Stimulated activated memory B cell treated with anti-CD40 and anti-IgM and Interleukin-4, amounts not matched to agents 10 μg/mL and 1 μg/mL and 100 μg/mL, for 72 hours (primary cell): ENCODE results near the gene NEURL1.

Source experiments
- ATAC-seq: fragments of 150-1000 bp; cut with Tn5 transposase; 2 replicates; pipeline ENCODE4 v1.10.0; 2021
- H3K27ac Mint-ChIP-seq: one replicate; pipeline ENCODE4 v1.8.0; 2022; ENCODE audit warnings: mild to moderate bottlenecking, mixed read lengths
- H3K27me3 Mint-ChIP-seq: one replicate; pipeline ENCODE4 v1.8.0; 2022; ENCODE audit warnings: mixed read lengths
- H3K36me3 Mint-ChIP-seq: one replicate; pipeline ENCODE4 v1.8.0; 2022; ENCODE audit warnings: mixed read lengths
- H3K4me1 Mint-ChIP-seq: one replicate; pipeline ENCODE4 v1.8.0; 2022; ENCODE audit warnings: mixed read lengths
- H3K4me3 Mint-ChIP-seq: one replicate; pipeline ENCODE4 v1.8.0; 2022; ENCODE audit warnings: mild to moderate bottlenecking, moderate library complexity, mixed read lengths
- H3K9me3 Mint-ChIP-seq: one replicate; pipeline ENCODE4 v1.8.0; 2022; ENCODE audit warnings: mixed read lengths

The NEURL1 gene

GRCh38 chr10:103539751-103540150 is 46.2 kb downstream of the NEURL1 start:
- Mint-ChIP-seq H3K27ac (no peak overlapping the region), H3K36me3 (no peaks in the 10 kb centered on the region)
- no peak for ATAC-seq

GRCh38 chr10:103540722-103541121 is 47.2 kb downstream of the NEURL1 start:
- H3K9me3 Mint-ChIP-seq: no peaks in the 10 kb centered on the region
- H3K27ac Mint-ChIP-seq: no peak overlapping the region
- no peak for ATAC-seq
- H3K27me3 Mint-ChIP-seq: peaks cover 53% of the 10 kb centered on the region
- peaks cover 14% of the 10 kb centered on the region for H3K4me1 Mint-ChIP-seq
- H3K36me3 Mint-ChIP-seq: no peaks in the 10 kb centered on the region
- no peak overlapping the region for H3K4me3 Mint-ChIP-seq

More at GRCh38 chr10:103539751-103540150, 46.2 kb downstream of the NEURL1 start:
- Mint-ChIP-seq H3K27me3 (peaks cover 58% of the 10 kb centered on the region), H3K9me3 (no peaks in the 10 kb centered on the region), H3K4me1 (peaks cover 14% of the 10 kb centered on the region), H3K4me3 (no peak overlapping the region)

GRCh38 chr10:103541616-103542015 is 48.1 kb downstream of the NEURL1 start:
- ATAC-seq: no peak
- Mint-ChIP-seq H3K27me3 (peaks cover 45% of the 10 kb centered on the region), H3K4me1 (peaks cover 14% of the 10 kb centered on the region), H3K27ac (no peak overlapping the region), H3K36me3 (no peaks in the 10 kb centered on the region), H3K4me3 (no peak overlapping the region), H3K9me3 (no peaks in the 10 kb centered on the region)

- no peak for ATAC-seq
Measured at GRCh38 chr10:103542764-103543616, 49.5 kb downstream of the NEURL1 start.

GRCh38 chr10:103543617-103544525 is 50.4 kb downstream of the NEURL1 start:
- Mint-ChIP-seq H3K9me3 (no peaks in the 10 kb centered on the region), H3K36me3 (no peaks in the 10 kb centered on the region), H3K27me3 (peaks cover 26% of the 10 kb centered on the region), H3K4me3 (no peak overlapping the region), H3K4me1 (peaks cover 29% of the 10 kb centered on the region), H3K27ac (no peak overlapping the region)
- no peak for ATAC-seq

More at GRCh38 chr10:103542764-103543616, 49.5 kb downstream of the NEURL1 start:
- H3K36me3 Mint-ChIP-seq: no peaks in the 10 kb centered on the region
- H3K9me3 Mint-ChIP-seq: no peaks in the 10 kb centered on the region
- peak overlapping the region; percentile 62 for H3K4me3 Mint-ChIP-seq
- peaks cover 31% of the 10 kb centered on the region for H3K27me3 Mint-ChIP-seq
- peaks cover 25% of the 10 kb centered on the region for H3K4me1 Mint-ChIP-seq
- H3K27ac Mint-ChIP-seq: no peak overlapping the region

- Mint-ChIP-seq H3K36me3 (no peaks in the 10 kb centered on the region), H3K27me3 (peaks cover 17% of the 10 kb centered on the region), H3K4me1 (peaks cover 29% of the 10 kb centered on the region), H3K4me3 (no peak overlapping the region), H3K9me3 (no peaks in the 10 kb centered on the region), H3K27ac (no peak overlapping the region)
- no peak for ATAC-seq
Measured at GRCh38 chr10:103544657-103545310, 51.3 kb downstream of the NEURL1 start.

GRCh38 chr10:103545366-103545765 is 51.9 kb downstream of the NEURL1 start:
- peaks cover 29% of the 10 kb centered on the region for H3K4me1 Mint-ChIP-seq
- no peaks in the 10 kb centered on the region for H3K9me3 Mint-ChIP-seq
- no peak for ATAC-seq
- H3K27ac Mint-ChIP-seq: no peak overlapping the region
- H3K4me3 Mint-ChIP-seq: no peak overlapping the region
- H3K36me3 Mint-ChIP-seq: no peaks in the 10 kb centered on the region
- H3K27me3 Mint-ChIP-seq: peaks cover 11% of the 10 kb centered on the region

GRCh38 chr10:103545771-103546281 is 52.3 kb downstream of the NEURL1 start:
- no peaks in the 10 kb centered on the region for H3K9me3 Mint-ChIP-seq
- H3K36me3 Mint-ChIP-seq: no peaks in the 10 kb centered on the region
- H3K4me3 Mint-ChIP-seq: no peak overlapping the region
- H3K27me3 Mint-ChIP-seq: peaks cover 7% of the 10 kb centered on the region
- ATAC-seq: no peak
- H3K27ac Mint-ChIP-seq: no peak overlapping the region
- peaks cover 29% of the 10 kb centered on the region for H3K4me1 Mint-ChIP-seq

- Mint-ChIP-seq H3K9me3 (no peaks in the 10 kb centered on the region), H3K4me3 (no peak overlapping the region), H3K4me1 (peaks cover 29% of the 10 kb centered on the region), H3K27ac (no peak overlapping the region), H3K27me3 (peaks cover 1% of the 10 kb centered on the region), H3K36me3 (no peaks in the 10 kb centered on the region)
- no peak for ATAC-seq
Measured at GRCh38 chr10:103546401-103546800, 52.9 kb downstream of the NEURL1 start.

GRCh38 chr10:103547391-103547946 is 54.0 kb downstream of the NEURL1 start:
- H3K27ac Mint-ChIP-seq: no peak overlapping the region

GRCh38 chr10:103548006-103548405 is 54.5 kb downstream of the NEURL1 start:
- Mint-ChIP-seq H3K27me3 (peaks cover 10% of the 10 kb centered on the region), H3K27ac (no peak overlapping the region), H3K9me3 (no peaks in the 10 kb centered on the region), H3K36me3 (no peaks in the 10 kb centered on the region), H3K4me3 (no peak overlapping the region), H3K4me1 (peaks cover 23% of the 10 kb centered on the region)
- ATAC-seq: no peak

More at GRCh38 chr10:103547391-103547946, 54.0 kb downstream of the NEURL1 start:
- peaks cover 5% of the 10 kb centered on the region for H3K27me3 Mint-ChIP-seq
- H3K4me3 Mint-ChIP-seq: no peak overlapping the region
- peaks cover 28% of the 10 kb centered on the region for H3K4me1 Mint-ChIP-seq
- H3K36me3 Mint-ChIP-seq: no peaks in the 10 kb centered on the region
- no peak for ATAC-seq
- H3K9me3 Mint-ChIP-seq: no peaks in the 10 kb centered on the region

- Mint-ChIP-seq H3K9me3 (no peaks in the 10 kb centered on the region), H3K27ac (no peak overlapping the region), H3K4me1 (peaks cover 15% of the 10 kb centered on the region), H3K36me3 (no peaks in the 10 kb centered on the region), H3K27me3 (peaks cover 14% of the 10 kb centered on the region), H3K4me3 (no peak overlapping the region)
- ATAC-seq: no peak
Measured at GRCh38 chr10:103548581-103549348, 55.3 kb downstream of the NEURL1 start.

GRCh38 chr10:103549349-103549685 is 55.8 kb downstream of the NEURL1 start:
- H3K4me1 Mint-ChIP-seq: peaks cover 14% of the 10 kb centered on the region
- no peak overlapping the region for H3K27ac Mint-ChIP-seq
- no peak overlapping the region for H3K4me3 Mint-ChIP-seq
- H3K27me3 Mint-ChIP-seq: peaks cover 19% of the 10 kb centered on the region
- no peaks in the 10 kb centered on the region for H3K9me3 Mint-ChIP-seq
- H3K36me3 Mint-ChIP-seq: no peaks in the 10 kb centered on the region
- no peak for ATAC-seq

- H3K4me3 Mint-ChIP-seq: no peak overlapping the region
Measured at GRCh38 chr10:103550229-103550628, 56.7 kb downstream of the NEURL1 start.

More at GRCh38 chr10:103550229-103550628, 56.7 kb downstream of the NEURL1 start:
- no peak for ATAC-seq
- peaks cover 28% of the 10 kb centered on the region for H3K27me3 Mint-ChIP-seq
- no peaks in the 10 kb centered on the region for H3K9me3 Mint-ChIP-seq
- H3K4me1 Mint-ChIP-seq: peaks cover 20% of the 10 kb centered on the region
- no peaks in the 10 kb centered on the region for H3K36me3 Mint-ChIP-seq
- H3K27ac Mint-ChIP-seq: no peak overlapping the region
